Liver (tissue), 9 donors: Measurements from ENCODE around the gene HLA-DRA. TPM values are rescaled to one million over a fixed set of nuclear protein-coding genes. Genes with fewer than 3 reads are reported as not detected.

ENCODE experiments used
- DNase-seq: peaks from one replicate; pipeline ENCODE4 v3.0.0-alpha.2; 2017; ENCODE audit warnings: low spot score
- H3K27ac ChIP-seq, 2 donors: one replicate each; pipeline ENCODE4 v1.7.0; 2013; ENCODE audit warnings: inconsistent platforms in 2 of 2, low read length in 2 of 2, control low read depth in 1 of 2, low read depth in 1 of 2, mild to moderate bottlenecking in 1 of 2
- H3K27me3 ChIP-seq, 4 donors: one replicate each; pipeline versions ENCODE4 v1.6.1 to v1.7.0; 2013; ENCODE audit warnings: low read length in 3 of 4, inconsistent platforms in 1 of 4, mild to moderate bottlenecking in 1 of 4, moderate library complexity in 1 of 4; ENCODE audit not compliant: control insufficient read depth in 4 of 4, insufficient read depth in 4 of 4
- H3K36me3 ChIP-seq, 4 donors: one replicate each; pipeline versions ENCODE4 v1.6.1 to v1.7.0; 2013; ENCODE audit warnings: low read length in 3 of 4, mild to moderate bottlenecking in 3 of 4, low read depth in 1 of 4, moderate library complexity in 1 of 4; ENCODE audit not compliant: control insufficient read depth in 4 of 4, insufficient read depth in 3 of 4
- H3K4me1 ChIP-seq, 4 donors: one replicate each; pipeline versions ENCODE4 v1.6.1 to v1.7.0; 2013; ENCODE audit warnings: low read length in 3 of 4, mild to moderate bottlenecking in 3 of 4, moderate library complexity in 1 of 4; ENCODE audit not compliant: control insufficient read depth in 4 of 4, insufficient read depth in 4 of 4
- H3K4me3 ChIP-seq, 3 donors: one replicate each; pipeline versions ENCODE4 v1.6.1 to v1.7.0; 2013; ENCODE audit warnings: low read length in 3 of 3, control low read depth in 1 of 3, low read depth in 1 of 3, mild to moderate bottlenecking in 1 of 3
- H3K9ac ChIP-seq, 2 donors: one replicate each; pipeline ENCODE4 v1.7.0; 2013; ENCODE audit warnings: low read length in 2 of 2, mild to moderate bottlenecking in 2 of 2, moderate library complexity in 2 of 2, control low read depth in 1 of 2, low read depth in 1 of 2
- H3K9me3 ChIP-seq, 4 donors: one replicate each; pipeline versions ENCODE4 v1.6.1 to v1.7.0; 2013; ENCODE audit warnings: low read length in 3 of 4; ENCODE audit not compliant: control insufficient read depth in 4 of 4
- EGR1 ChIP-seq, 2 donors: IDR thresholded peaks; 2 replicates each; pipeline ENCODE4 v1.6.1; 2016 to 2018; ENCODE audit warnings: antibody characterized with exemption in 2 of 2, low read depth in 2 of 2
- FOXA1 ChIP-seq: IDR thresholded peaks from 2 replicates; pipeline ENCODE4 v1.6.1; 2016; ENCODE audit warnings: antibody characterized with exemption
- FOXA2 ChIP-seq: IDR thresholded peaks from 2 replicates; pipeline ENCODE4 v1.6.1; 2016; ENCODE audit warnings: antibody characterized with exemption
- GABPA ChIP-seq, 2 donors: IDR thresholded peaks in 1 of 2; conservative IDR thresholded peaks in 1 of 2; 2 replicates each; pipeline ENCODE4 v1.6.1; 2016; ENCODE audit warnings: antibody characterized with exemption in 2 of 2, mild to moderate bottlenecking in 1 of 2, moderate library complexity in 1 of 2
- HNF4A ChIP-seq, 2 donors: conservative IDR thresholded peaks; 2 replicates each; pipeline ENCODE4 v1.6.1; 2016; ENCODE audit warnings: antibody characterized with exemption in 2 of 2, mild to moderate bottlenecking in 2 of 2
- HNF4G ChIP-seq: IDR thresholded peaks from 2 replicates; pipeline ENCODE4 v1.6.1; 2016; ENCODE audit warnings: antibody characterized with exemption
- JUND ChIP-seq, 2 donors: IDR thresholded peaks; 2 replicates each; pipeline ENCODE4 v1.6.1; 2016; ENCODE audit warnings: antibody characterized with exemption in 2 of 2
- MAX ChIP-seq: IDR thresholded peaks from 2 replicates; pipeline ENCODE4 v1.6.1; 2016; ENCODE audit warnings: antibody characterized with exemption
- NR2F2 ChIP-seq: IDR thresholded peaks from 2 replicates; pipeline ENCODE4 v1.6.1; 2016; ENCODE audit warnings: antibody characterized with exemption
- RAD21 ChIP-seq, 2 donors: IDR thresholded peaks; 2 replicates each; pipeline ENCODE4 v1.6.1; 2016; ENCODE audit warnings: antibody characterized with exemption in 2 of 2, mild to moderate bottlenecking in 2 of 2
- REST ChIP-seq: IDR thresholded peaks from 2 replicates; pipeline ENCODE4 v1.6.1; 2016; ENCODE audit warnings: antibody characterized with exemption, mild to moderate bottlenecking
- RXRA ChIP-seq, 2 donors: IDR thresholded peaks; 2 replicates each; pipeline ENCODE4 v1.6.1; 2017 to 2018; ENCODE audit warnings: antibody characterized with exemption in 2 of 2, mild to moderate bottlenecking in 1 of 2
- SP1 ChIP-seq: IDR thresholded peaks from 2 replicates; pipeline ENCODE4 v1.6.1; 2018; ENCODE audit warnings: antibody characterized with exemption, mild to moderate bottlenecking
- TAF1 ChIP-seq: conservative IDR thresholded peaks from 2 replicates; pipeline ENCODE4 v1.6.1; 2016; ENCODE audit warnings: antibody characterized with exemption, mild to moderate bottlenecking
- YY1 ChIP-seq: IDR thresholded peaks from 2 replicates; pipeline ENCODE4 v1.6.1; 2016; ENCODE audit warnings: antibody characterized with exemption, mild to moderate bottlenecking
- ZBTB33 ChIP-seq: IDR thresholded peaks from 2 replicates; pipeline ENCODE4 v1.6.1; 2016; ENCODE audit warnings: antibody characterized with exemption
- WGBS: extraction: QIAGEN DNeasy Blood & Tissue Kit; methylation state at CpG from one replicate; pipeline ENCODE4 v1.1.7; 2013; 5-methylcytosine and 5-hydroxymethylcytosine counted together
- polyA plus RNA-seq, 2 donors: library from polyadenylated mRNA; stranded (reverse) in 1 of 2; unstranded in 1 of 2; fragments of 200-250 nt in 1 of 2; fragments of >200 nt in 1 of 2; fragmentation: Nextera tagmentation in 1 of 2; extraction: Ambion mirVana in 1 of 2; gene quantifications; one replicate each; pipeline versions ENCODE4 v1.2.1 to v1.2.3, GENCODE V29; 2013 to 2015
- total RNA-seq, 2 donors: library from RNA; depleted of rRNA; stranded (reverse); fragments of >200 nt; gene quantifications; one replicate each; pipeline ENCODE4 v1.2.3, GENCODE V29; 2014
- TF ChIP-seq, protein P1 (sequence below): fragments of 150-350 bp; IDR thresholded peaks from 2 replicates; pipeline ENCODE4 v1.5.1; 2017; ENCODE audit warnings: improper control_type of control experiment, low read depth, low read length; ENCODE audit not compliant: missing input control
- donor health status: healthy.
- donor health status: healthy.
- donor health status: healthy.
- donor health status: healthy.
- donor health status: healthy.

The HLA-DRA gene
- total and polyA plus RNA-seq, 4 donors = 53.4 to 145 (median 88.2) TPM

GRCh38 chr6:32488083-32488482 is 48.4 kb downstream of the HLA-DRA start:
- no peak overlapping the region for H3K9ac ChIP-seq
- no peaks in the 10 kb centered on the region for H3K9me3 ChIP-seq
- TF ChIP-seq EGR1 (IDR thresholded peaks at IDR 0.05; ENCODE audit: low read depth in 2 of 2) (no peak), NR2F2 (no peak), ZBTB33 (no peak), RAD21 (IDR thresholded peaks at IDR 0.05) (no peak), HNF4G (no peak), SP1 (no peak)
- H3K27ac ChIP-seq = no peak overlapping the region
- H3K4me3 ChIP-seq = no peak overlapping the region
- no peaks in the 10 kb centered on the region for H3K36me3 ChIP-seq
- H3K4me1 ChIP-seq = no peaks in the 10 kb centered on the region
- H3K27me3 ChIP-seq = no peaks in the 10 kb centered on the region
- no peak for DNase-seq
- WGBS = 67% methylated on average over 1 of the region's 1 CpG

DNA sequence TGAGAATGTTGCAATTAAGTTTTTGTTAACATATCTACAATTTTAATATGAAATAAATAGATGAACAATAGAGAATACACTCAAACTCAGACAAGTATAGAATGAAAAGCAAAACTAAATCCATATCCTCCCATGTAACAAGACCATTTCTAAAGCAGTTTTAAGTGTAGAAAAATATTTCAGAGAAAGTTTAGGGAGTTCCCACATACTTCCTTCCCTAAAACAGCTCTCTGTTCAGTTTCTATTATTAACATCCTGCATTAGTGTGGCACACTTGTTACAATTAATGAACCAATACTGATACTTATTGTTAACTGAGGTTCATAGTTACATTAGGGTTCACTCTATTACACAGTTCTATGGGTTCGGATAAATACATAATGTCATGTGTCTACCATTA is 52.0 kb downstream of the HLA-DRA start:
- H3K4me3 ChIP-seq = no peak overlapping the region
- DNase-seq = no peak
- 0% methylated on average over 1 of the region's 1 CpG for WGBS
- no peaks in the 10 kb centered on the region for H3K27me3 ChIP-seq
- H3K9ac ChIP-seq = no peak overlapping the region
- H3K27ac ChIP-seq = no peak overlapping the region
- TF ChIP-seq, protein P1, sequence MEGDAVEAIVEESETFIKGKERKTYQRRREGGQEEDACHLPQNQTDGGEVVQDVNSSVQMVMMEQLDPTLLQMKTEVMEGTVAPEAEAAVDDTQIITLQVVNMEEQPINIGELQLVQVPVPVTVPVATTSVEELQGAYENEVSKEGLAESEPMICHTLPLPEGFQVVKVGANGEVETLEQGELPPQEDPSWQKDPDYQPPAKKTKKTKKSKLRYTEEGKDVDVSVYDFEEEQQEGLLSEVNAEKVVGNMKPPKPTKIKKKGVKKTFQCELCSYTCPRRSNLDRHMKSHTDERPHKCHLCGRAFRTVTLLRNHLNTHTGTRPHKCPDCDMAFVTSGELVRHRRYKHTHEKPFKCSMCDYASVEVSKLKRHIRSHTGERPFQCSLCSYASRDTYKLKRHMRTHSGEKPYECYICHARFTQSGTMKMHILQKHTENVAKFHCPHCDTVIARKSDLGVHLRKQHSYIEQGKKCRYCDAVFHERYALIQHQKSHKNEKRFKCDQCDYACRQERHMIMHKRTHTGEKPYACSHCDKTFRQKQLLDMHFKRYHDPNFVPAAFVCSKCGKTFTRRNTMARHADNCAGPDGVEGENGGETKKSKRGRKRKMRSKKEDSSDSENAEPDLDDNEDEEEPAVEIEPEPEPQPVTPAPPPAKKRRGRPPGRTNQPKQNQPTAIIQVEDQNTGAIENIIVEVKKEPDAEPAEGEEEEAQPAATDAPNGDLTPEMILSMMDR = no peak
- TF ChIP-seq EGR1 (IDR thresholded peaks at IDR 0.05; ENCODE audit: low read depth in 2 of 2) (no peak), RAD21 (IDR thresholded peaks at IDR 0.05) (no peak)
- H3K9me3 ChIP-seq = no peaks in the 10 kb centered on the region
- H3K4me1 ChIP-seq = no peaks in the 10 kb centered on the region
- no peaks in the 10 kb centered on the region for H3K36me3 ChIP-seq

- no peaks in the 10 kb centered on the region for H3K9me3 ChIP-seq
- no peak for DNase-seq
- TF ChIP-seq FOXA1 (no peak), GABPA (IDR thresholded peaks at IDR 0.05 in 1 of 2, conservative IDR thresholded peaks at IDR 0.05 in 1 of 2) (no peak), YY1 (no peak), FOXA2 (no peak), MAX (no peak), NR2F2 (no peak), HNF4A (conservative IDR thresholded peaks at IDR 0.05) (no peak), REST (no peak), JUND (IDR thresholded peaks at IDR 0.05) (no peak), RXRA (IDR thresholded peaks at IDR 0.05) (no peak), ZBTB33 (no peak), TAF1 (no peak), EGR1 (IDR thresholded peaks at IDR 0.05; ENCODE audit: low read depth in 2 of 2) (no peak), HNF4G (no peak)
- TF ChIP-seq, protein P1 = no peak
- no peak overlapping the region for H3K9ac ChIP-seq
- H3K27ac ChIP-seq = no peak overlapping the region
- no peaks in the 10 kb centered on the region for H3K27me3 ChIP-seq
- H3K4me1 ChIP-seq = no peaks in the 10 kb centered on the region
- H3K36me3 ChIP-seq = no peaks in the 10 kb centered on the region
- H3K4me3 ChIP-seq = no peak overlapping the region
Observed at GRCh38 chr6:32492351-32492750, 52.7 kb downstream of the HLA-DRA start.
